LNCaP clone FGC (cell line): ENCODE data around the gene CPEB1.

Experiments
- DNase-seq: peaks from one replicate; pipeline ENCODE4 v3.0.0-alpha.2; 2011; ENCODE audit warnings: low read depth
- H3K4me3 ChIP-seq: 2 replicates; pipeline ENCODE4 v1.5.1; 2011; ENCODE audit warnings: mild to moderate bottlenecking, low read depth, low read length, control low read depth
- CTCF ChIP-seq: IDR thresholded peaks from 2 replicates; pipeline ENCODE4 v1.5.1; 2012; ENCODE audit warnings: mild to moderate bottlenecking; ENCODE audit not compliant: control insufficient read depth, insufficient read depth; ENCODE audit errors: extremely low read depth

The CPEB1 gene

GRCh38 chr15:82566690-82567089, 80.5 kb downstream of the CPEB1 start:
- no peak for TF ChIP-seq CTCF
- no peak for DNase-seq
- no peak overlapping the region for H3K4me3 ChIP-seq

- TF ChIP-seq CTCF: no peak
- no peak overlapping the region for H3K4me3 ChIP-seq
- DNase-seq: no peak
Measured at GRCh38 chr15:82558502-82558901, 88.7 kb downstream of the CPEB1 start.

- H3K4me3 ChIP-seq: no peak overlapping the region
- no peak for DNase-seq
- TF ChIP-seq CTCF: no peak
Measured at GRCh38 chr15:82556315-82557035, 90.7 kb downstream of the CPEB1 start.

GRCh38 chr15:82554849-82555248, 92.3 kb downstream of the CPEB1 start:
- H3K4me3 ChIP-seq: no peak overlapping the region
- DNase-seq: no peak
- no peak for TF ChIP-seq CTCF

- H3K4me3 ChIP-seq: no peak overlapping the region
Measured at GRCh38 chr15:82554351-82554750, 92.8 kb downstream of the CPEB1 start.

GRCh38 chr15:82553846-82554245, 93.3 kb downstream of the CPEB1 start:
- TF ChIP-seq CTCF: no peak
- H3K4me3 ChIP-seq: no peak overlapping the region
- DNase-seq: no peak

More at GRCh38 chr15:82554351-82554750, 92.8 kb downstream of the CPEB1 start:
- DNase-seq: peak; percentile 57
- no peak for TF ChIP-seq CTCF

GRCh38 chr15:82552861-82553260, 94.3 kb downstream of the CPEB1 start:
- no peak for DNase-seq
- TF ChIP-seq CTCF: no peak
- no peak overlapping the region for H3K4me3 ChIP-seq
